GM23338 (cell line): Measurements from ENCODE around the gene MEIOC. TPM values are rescaled to one million over a fixed set of nuclear protein-coding genes. Genes with fewer than 3 reads are reported as not detected.

ENCODE experiments used
- ATAC-seq: fragments of 200-7000 bp; cut with Tn5 transposase; 3 replicates; pipeline ENCODE4 v1.9.1; 2020
- DNase-seq: peaks from one replicate; pipeline ENCODE4 v3.0.0-alpha.2; 2015; ENCODE audit warnings: low spot score
- H2AFZ ChIP-seq: fragments of 200-600 bp; sonication (generic); 2 replicates; pipeline ENCODE4 v1.8.0; 2016; ENCODE audit warnings: antibody characterized with exemption, mild to moderate bottlenecking, moderate library complexity
- H3F3A ChIP-seq: fragments of 200-600 bp; sonication (generic); replicated peaks from 2 replicates; pipeline ENCODE4 v1.8.0; 2017; ENCODE audit warnings: antibody characterized with exemption, mixed run types, low read depth
- H3K27ac ChIP-seq: fragments of 200-600 bp; sonication (generic); 2 replicates; pipeline ENCODE4 v1.6.1; 2016; ENCODE audit warnings: low read depth
- H3K27me3 ChIP-seq: fragments of 200-600 bp; sonication (generic); 2 replicates; pipeline ENCODE4 v1.8.0; 2016; ENCODE audit warnings: mild to moderate bottlenecking, mixed run types, moderate library complexity; ENCODE audit not compliant: insufficient read depth
- H3K36me3 ChIP-seq: fragments of 200-600 bp; sonication (generic); 2 replicates; pipeline ENCODE4 v1.8.0; 2016; ENCODE audit warnings: mild to moderate bottlenecking; ENCODE audit not compliant: insufficient read depth
- H3K4me1 ChIP-seq: fragments of 200-600 bp; sonication (generic); 2 replicates; pipeline ENCODE4 v1.8.0; 2016; ENCODE audit warnings: mild to moderate bottlenecking, moderate library complexity; ENCODE audit not compliant: insufficient read depth
- H3K4me2 ChIP-seq: fragments of 200-600 bp; sonication (generic); 2 replicates; pipeline ENCODE4 v1.7.1; 2017; ENCODE audit warnings: mixed run types
- H3K4me3 ChIP-seq: fragments of 200-600 bp; sonication (generic); 2 replicates; pipeline ENCODE4 v1.6.1; 2016; ENCODE audit warnings: mixed run types
- H3K79me2 ChIP-seq: fragments of 200-600 bp; sonication (generic); replicated peaks from 2 replicates; pipeline ENCODE4 v1.8.0; 2017; ENCODE audit warnings: mild to moderate bottlenecking; ENCODE audit not compliant: insufficient read depth
- H3K9me2 ChIP-seq: fragments of 200-600 bp; sonication (generic); 2 replicates; pipeline ENCODE4 v1.8.0; 2017; ENCODE audit not compliant: insufficient read depth
- H4K20me1 ChIP-seq: fragments of 200-600 bp; sonication (generic); replicated peaks from 2 replicates; pipeline ENCODE4 v1.8.0; 2017; ENCODE audit warnings: mild to moderate bottlenecking; ENCODE audit not compliant: insufficient read depth
- H3K27ac Mint-ChIP-seq: 2 replicates; pipeline ENCODE4 v1.8.0; 2020; ENCODE audit warnings: inconsistent platforms, mild to moderate bottlenecking, moderate library complexity, mixed read lengths
- H3K27me3 Mint-ChIP-seq: 3 replicates; pipeline ENCODE4 v1.8.0; 2022; ENCODE audit warnings: low read depth, mild to moderate bottlenecking, moderate library complexity, mixed read lengths, inconsistent platforms; ENCODE audit not compliant: insufficient read depth, poor library complexity
- H3K36me3 Mint-ChIP-seq: 3 replicates; pipeline ENCODE4 v1.8.0; 2021; ENCODE audit warnings: low read depth, mild to moderate bottlenecking, inconsistent platforms, moderate library complexity, mixed read lengths
- H3K4me1 Mint-ChIP-seq: 3 replicates; pipeline ENCODE4 v1.8.0; 2020; ENCODE audit warnings: mild to moderate bottlenecking, inconsistent platforms, mixed read lengths
- H3K4me3 Mint-ChIP-seq: 3 replicates; pipeline ENCODE4 v1.8.0; 2021; ENCODE audit warnings: moderate library complexity, mild to moderate bottlenecking, inconsistent platforms, mixed read lengths
- H3K9me3 Mint-ChIP-seq: 3 replicates; pipeline ENCODE4 v1.8.0; 2020; ENCODE audit warnings: moderate library complexity, mild to moderate bottlenecking, inconsistent platforms, mixed read lengths
- CREB1 ChIP-seq: fragments of 250-450 bp; sonication (Bioruptor Pico); IDR thresholded peaks from 2 replicates; pipeline ENCODE4 v1.5.0; 2020; ENCODE audit warnings: low read depth, mild to moderate bottlenecking, moderate library complexity
- EZH2 ChIP-seq: fragments of 200-600 bp; sonication (generic); IDR thresholded peaks from one replicate; pipeline ENCODE4 v1.8.0; 2017; ENCODE audit warnings: antibody characterized with exemption, mild to moderate bottlenecking, low read depth; ENCODE audit not compliant: unreplicated experiment
- STAT1 ChIP-seq: IDR thresholded peaks from one replicate; pipeline ENCODE4 v1.6.1; 2016; ENCODE audit warnings: antibody characterized with exemption; ENCODE audit not compliant: unreplicated experiment
- ZNF114 ChIP-seq: fragments of 250-450 bp; sonication (Bioruptor Pico); IDR thresholded peaks from 2 replicates; pipeline ENCODE4 v1.5.0; 2020; ENCODE audit warnings: mild to moderate bottlenecking, moderate library complexity
- ZNF331 ChIP-seq: fragments of 250-450 bp; sonication (Bioruptor Pico); IDR thresholded peaks from 2 replicates; pipeline ENCODE4 v1.5.0; 2020; ENCODE audit warnings: low read depth, mild to moderate bottlenecking, moderate library complexity
- polyA plus RNA-seq: library from polyadenylated mRNA; unstranded; fragments of >200 nt; fragmentation: Nextera tagmentation; extraction: Ambion mirVana; gene quantifications from 2 replicates; pipeline ENCODE4 v1.2.1, GENCODE V29; 2016
- total RNA-seq: library from RNA; depleted of rRNA; stranded (reverse); fragments of >200 nt; shearing (Covaris generic); gene quantifications from 2 replicates; pipeline ENCODE4 v1.2.3, GENCODE V29; 2014
- TF ChIP-seq, protein P1 (sequence below): IDR thresholded peaks from 2 replicates; pipeline ENCODE4 v1.6.1; 2016; ENCODE audit warnings: antibody characterized with exemption
- TF ChIP-seq, protein P2 (sequence below): fragments of 250-450 bp; sonication (Bioruptor Pico); IDR thresholded peaks from 2 replicates; pipeline ENCODE4 v1.5.0; 2020; ENCODE audit warnings: mild to moderate bottlenecking, moderate library complexity
- TF ChIP-seq, protein P3 (sequence below): IDR thresholded peaks from one replicate; pipeline ENCODE4 v1.6.1; 2018; ENCODE audit warnings: antibody characterized with exemption; ENCODE audit not compliant: unreplicated experiment
- TF ChIP-seq, protein P4 (sequence below), 2 experiments: fragments of 200-600 bp in 1 of 2; sonication (generic) in 1 of 2; conservative IDR thresholded peaks; 2 replicates each; pipeline versions ENCODE4 v1.5.1 to v1.6.1; 2016 to 2017; ENCODE audit warnings: antibody characterized with exemption in 2 of 2, low read depth in 2 of 2, mild to moderate bottlenecking in 2 of 2, moderate library complexity in 1 of 2

MEIOC gene
- total and polyA plus RNA-seq, 2 experiments from 2014 or later = 2.1 to 23.8 TPM

DNA sequence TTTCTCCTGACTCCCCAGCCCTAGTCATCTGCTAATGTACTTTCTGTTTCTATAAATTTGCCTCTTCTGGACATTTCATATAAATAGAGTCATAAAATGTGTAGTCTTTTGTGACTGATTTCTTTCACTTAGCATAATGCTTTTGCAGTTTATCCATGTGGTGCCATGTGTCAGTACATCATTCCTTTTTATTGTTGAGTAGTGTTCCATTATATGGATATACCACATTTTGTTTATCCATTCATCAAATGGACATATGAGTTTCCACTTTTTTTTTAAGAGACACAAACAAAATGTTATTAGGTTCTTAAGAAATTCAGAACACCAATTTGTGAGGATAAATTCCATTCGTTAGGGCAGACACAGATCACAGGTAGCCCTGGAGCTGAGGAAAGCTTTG, 63.2 kb downstream of the MEIOC start:
- Histone ChIP-seq H3K79me2 (0 out of 2 replicates have a peak, but pooled peaks cover 4% of the 10 kb centered on the region), H3F3A (peaks cover 2% of the 10 kb centered on the region; the same call in 1 of the 2 replicates), H3K27ac (no peak overlapping the region), H3K27me3 (no peaks in the 10 kb centered on the region), H3K4me3 (no peak overlapping the region), H3K4me1 (no peaks in the 10 kb centered on the region), H3K4me2 (no peak overlapping the region), H3K9me2 (no peaks in the 10 kb centered on the region), H2AFZ (no peak overlapping the region), H4K20me1 (peaks cover 4% of the 10 kb centered on the region; the same call in 1 of the 2 replicates), H3K36me3 (no peaks in the 10 kb centered on the region)
- Mint-ChIP-seq H3K9me3 (no peaks in the 10 kb centered on the region), H3K27me3 (no peaks in the 10 kb centered on the region), H3K27ac (no peak overlapping the region), H3K4me1 (no peaks in the 10 kb centered on the region; the same call in 2 of the 3 replicates), H3K4me3 (no peak overlapping the region), H3K36me3 (peaks cover 47% of the 10 kb centered on the region)
- no peak for DNase-seq
- no peak for ATAC-seq
- TF ChIP-seq, protein P1, sequence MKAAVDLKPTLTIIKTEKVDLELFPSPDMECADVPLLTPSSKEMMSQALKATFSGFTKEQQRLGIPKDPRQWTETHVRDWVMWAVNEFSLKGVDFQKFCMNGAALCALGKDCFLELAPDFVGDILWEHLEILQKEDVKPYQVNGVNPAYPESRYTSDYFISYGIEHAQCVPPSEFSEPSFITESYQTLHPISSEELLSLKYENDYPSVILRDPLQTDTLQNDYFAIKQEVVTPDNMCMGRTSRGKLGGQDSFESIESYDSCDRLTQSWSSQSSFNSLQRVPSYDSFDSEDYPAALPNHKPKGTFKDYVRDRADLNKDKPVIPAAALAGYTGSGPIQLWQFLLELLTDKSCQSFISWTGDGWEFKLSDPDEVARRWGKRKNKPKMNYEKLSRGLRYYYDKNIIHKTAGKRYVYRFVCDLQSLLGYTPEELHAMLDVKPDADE = no peak
- no peak for TF ChIP-seq STAT1
- TF ChIP-seq ZNF114 = no peak
- TF ChIP-seq ZNF331 (CRISPR knock-in tag) = no peak
- TF ChIP-seq, protein P2, sequence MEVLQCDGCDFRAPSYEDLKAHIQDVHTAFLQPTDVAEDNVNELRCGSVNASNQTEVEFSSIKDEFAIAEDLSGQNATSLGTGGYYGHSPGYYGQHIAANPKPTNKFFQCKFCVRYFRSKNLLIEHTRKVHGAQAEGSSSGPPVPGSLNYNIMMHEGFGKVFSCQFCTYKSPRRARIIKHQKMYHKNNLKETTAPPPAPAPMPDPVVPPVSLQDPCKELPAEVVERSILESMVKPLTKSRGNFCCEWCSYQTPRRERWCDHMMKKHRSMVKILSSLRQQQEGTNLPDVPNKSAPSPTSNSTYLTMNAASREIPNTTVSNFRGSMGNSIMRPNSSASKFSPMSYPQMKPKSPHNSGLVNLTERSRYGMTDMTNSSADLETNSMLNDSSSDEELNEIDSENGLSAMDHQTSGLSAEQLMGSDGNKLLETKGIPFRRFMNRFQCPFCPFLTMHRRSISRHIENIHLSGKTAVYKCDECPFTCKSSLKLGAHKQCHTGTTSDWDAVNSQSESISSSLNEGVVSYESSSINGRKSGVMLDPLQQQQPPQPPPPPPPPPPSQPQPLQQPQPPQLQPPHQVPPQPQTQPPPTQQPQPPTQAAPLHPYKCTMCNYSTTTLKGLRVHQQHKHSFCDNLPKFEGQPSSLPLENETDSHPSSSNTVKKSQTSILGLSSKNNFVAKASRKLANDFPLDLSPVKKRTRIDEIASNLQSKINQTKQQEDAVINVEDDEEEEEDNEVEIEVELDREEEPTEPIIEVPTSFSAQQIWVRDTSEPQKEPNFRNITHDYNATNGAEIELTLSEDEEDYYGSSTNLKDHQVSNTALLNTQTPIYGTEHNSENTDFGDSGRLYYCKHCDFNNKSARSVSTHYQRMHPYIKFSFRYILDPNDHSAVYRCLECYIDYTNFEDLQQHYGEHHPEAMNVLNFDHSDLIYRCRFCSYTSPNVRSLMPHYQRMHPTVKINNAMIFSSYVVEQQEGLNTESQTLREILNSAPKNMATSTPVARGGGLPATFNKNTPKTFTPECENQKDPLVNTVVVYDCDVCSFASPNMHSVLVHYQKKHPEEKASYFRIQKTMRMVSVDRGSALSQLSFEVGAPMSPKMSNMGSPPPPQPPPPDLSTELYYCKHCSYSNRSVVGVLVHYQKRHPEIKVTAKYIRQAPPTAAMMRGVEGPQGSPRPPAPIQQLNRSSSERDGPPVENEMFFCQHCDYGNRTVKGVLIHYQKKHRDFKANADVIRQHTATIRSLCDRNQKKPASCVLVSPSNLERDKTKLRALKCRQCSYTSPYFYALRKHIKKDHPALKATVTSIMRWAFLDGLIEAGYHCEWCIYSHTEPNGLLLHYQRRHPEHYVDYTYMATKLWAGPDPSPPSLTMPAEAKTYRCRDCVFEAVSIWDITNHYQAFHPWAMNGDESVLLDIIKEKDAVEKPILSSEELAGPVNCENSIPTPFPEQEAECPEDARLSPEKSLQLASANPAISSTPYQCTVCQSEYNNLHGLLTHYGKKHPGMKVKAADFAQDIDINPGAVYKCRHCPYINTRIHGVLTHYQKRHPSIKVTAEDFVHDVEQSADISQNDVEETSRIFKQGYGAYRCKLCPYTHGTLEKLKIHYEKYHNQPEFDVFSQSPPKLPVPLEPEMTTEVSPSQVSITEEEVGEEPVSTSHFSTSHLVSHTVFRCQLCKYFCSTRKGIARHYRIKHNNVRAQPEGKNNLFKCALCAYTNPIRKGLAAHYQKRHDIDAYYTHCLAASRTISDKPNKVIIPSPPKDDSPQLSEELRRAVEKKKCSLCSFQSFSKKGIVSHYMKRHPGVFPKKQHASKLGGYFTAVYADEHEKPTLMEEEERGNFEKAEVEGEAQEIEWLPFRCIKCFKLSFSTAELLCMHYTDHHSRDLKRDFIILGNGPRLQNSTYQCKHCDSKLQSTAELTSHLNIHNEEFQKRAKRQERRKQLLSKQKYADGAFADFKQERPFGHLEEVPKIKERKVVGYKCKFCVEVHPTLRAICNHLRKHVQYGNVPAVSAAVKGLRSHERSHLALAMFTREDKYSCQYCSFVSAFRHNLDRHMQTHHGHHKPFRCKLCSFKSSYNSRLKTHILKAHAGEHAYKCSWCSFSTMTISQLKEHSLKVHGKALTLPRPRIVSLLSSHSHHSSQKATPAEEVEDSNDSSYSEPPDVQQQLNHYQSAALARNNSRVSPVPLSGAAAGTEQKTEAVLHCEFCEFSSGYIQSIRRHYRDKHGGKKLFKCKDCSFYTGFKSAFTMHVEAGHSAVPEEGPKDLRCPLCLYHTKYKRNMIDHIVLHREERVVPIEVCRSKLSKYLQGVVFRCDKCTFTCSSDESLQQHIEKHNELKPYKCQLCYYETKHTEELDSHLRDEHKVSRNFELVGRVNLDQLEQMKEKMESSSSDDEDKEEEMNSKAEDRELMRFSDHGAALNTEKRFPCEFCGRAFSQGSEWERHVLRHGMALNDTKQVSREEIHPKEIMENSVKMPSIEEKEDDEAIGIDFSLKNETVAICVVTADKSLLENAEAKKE = no peak

DNA sequence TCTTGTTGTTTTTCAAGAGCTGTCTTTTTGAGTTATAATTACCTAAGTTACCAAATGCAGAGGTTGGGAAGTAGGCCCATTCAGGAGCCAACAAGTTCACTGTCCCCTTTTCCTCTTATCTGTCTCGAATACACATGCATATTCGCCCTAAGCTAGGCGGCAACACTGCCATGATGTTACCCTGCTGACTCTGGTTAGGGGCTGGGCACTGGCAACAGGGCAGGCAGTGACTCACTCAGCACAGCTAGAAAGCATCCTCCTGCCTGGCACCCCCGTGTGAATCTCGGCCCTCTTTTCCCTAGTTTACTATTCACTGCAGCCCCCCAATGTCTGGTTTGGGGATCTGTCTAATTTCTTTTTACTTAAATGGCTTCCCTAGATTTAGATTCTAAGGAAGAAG, 66.0 kb downstream of the MEIOC start:
- H3K4me2 ChIP-seq = no peak overlapping the region
- no peaks in the 10 kb centered on the region for H3K9me2 ChIP-seq
- no peak for DNase-seq
- no peaks in the 10 kb centered on the region for H3K27me3 Mint-ChIP-seq
- no peaks in the 10 kb centered on the region for H3K36me3 ChIP-seq
- no peak overlapping the region for H3K27ac ChIP-seq
- H3K27ac Mint-ChIP-seq = no peak overlapping the region
- no peak overlapping the region for H2AFZ ChIP-seq
- H3K4me3 ChIP-seq = no peak overlapping the region
- H3K79me2 ChIP-seq = no peaks in the 10 kb centered on the region
- peaks cover 2% of the 10 kb centered on the region; the same call in 1 of the 2 replicates for H3F3A ChIP-seq
- no peaks in the 10 kb centered on the region; the same call in 1 of the 2 replicates for H4K20me1 ChIP-seq
- H3K36me3 Mint-ChIP-seq = peaks cover 47% of the 10 kb centered on the region
- H3K4me1 ChIP-seq = no peaks in the 10 kb centered on the region
- no peak overlapping the region for H3K4me3 Mint-ChIP-seq
- no peaks in the 10 kb centered on the region for H3K27me3 ChIP-seq
- ATAC-seq = no peak
- H3K4me1 Mint-ChIP-seq = no peaks in the 10 kb centered on the region; the same call in 2 of the 3 replicates
- H3K9me3 Mint-ChIP-seq = no peaks in the 10 kb centered on the region
- no peak for TF ChIP-seq STAT1
- TF ChIP-seq, protein P3, sequence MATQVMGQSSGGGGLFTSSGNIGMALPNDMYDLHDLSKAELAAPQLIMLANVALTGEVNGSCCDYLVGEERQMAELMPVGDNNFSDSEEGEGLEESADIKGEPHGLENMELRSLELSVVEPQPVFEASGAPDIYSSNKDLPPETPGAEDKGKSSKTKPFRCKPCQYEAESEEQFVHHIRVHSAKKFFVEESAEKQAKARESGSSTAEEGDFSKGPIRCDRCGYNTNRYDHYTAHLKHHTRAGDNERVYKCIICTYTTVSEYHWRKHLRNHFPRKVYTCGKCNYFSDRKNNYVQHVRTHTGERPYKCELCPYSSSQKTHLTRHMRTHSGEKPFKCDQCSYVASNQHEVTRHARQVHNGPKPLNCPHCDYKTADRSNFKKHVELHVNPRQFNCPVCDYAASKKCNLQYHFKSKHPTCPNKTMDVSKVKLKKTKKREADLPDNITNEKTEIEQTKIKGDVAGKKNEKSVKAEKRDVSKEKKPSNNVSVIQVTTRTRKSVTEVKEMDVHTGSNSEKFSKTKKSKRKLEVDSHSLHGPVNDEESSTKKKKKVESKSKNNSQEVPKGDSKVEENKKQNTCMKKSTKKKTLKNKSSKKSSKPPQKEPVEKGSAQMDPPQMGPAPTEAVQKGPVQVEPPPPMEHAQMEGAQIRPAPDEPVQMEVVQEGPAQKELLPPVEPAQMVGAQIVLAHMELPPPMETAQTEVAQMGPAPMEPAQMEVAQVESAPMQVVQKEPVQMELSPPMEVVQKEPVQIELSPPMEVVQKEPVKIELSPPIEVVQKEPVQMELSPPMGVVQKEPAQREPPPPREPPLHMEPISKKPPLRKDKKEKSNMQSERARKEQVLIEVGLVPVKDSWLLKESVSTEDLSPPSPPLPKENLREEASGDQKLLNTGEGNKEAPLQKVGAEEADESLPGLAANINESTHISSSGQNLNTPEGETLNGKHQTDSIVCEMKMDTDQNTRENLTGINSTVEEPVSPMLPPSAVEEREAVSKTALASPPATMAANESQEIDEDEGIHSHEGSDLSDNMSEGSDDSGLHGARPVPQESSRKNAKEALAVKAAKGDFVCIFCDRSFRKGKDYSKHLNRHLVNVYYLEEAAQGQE = no peak
- no peak for TF ChIP-seq ZNF331 (CRISPR knock-in tag)
- TF ChIP-seq EZH2 = no peak
- no peak for TF ChIP-seq ZNF114
- TF ChIP-seq, protein P4, sequence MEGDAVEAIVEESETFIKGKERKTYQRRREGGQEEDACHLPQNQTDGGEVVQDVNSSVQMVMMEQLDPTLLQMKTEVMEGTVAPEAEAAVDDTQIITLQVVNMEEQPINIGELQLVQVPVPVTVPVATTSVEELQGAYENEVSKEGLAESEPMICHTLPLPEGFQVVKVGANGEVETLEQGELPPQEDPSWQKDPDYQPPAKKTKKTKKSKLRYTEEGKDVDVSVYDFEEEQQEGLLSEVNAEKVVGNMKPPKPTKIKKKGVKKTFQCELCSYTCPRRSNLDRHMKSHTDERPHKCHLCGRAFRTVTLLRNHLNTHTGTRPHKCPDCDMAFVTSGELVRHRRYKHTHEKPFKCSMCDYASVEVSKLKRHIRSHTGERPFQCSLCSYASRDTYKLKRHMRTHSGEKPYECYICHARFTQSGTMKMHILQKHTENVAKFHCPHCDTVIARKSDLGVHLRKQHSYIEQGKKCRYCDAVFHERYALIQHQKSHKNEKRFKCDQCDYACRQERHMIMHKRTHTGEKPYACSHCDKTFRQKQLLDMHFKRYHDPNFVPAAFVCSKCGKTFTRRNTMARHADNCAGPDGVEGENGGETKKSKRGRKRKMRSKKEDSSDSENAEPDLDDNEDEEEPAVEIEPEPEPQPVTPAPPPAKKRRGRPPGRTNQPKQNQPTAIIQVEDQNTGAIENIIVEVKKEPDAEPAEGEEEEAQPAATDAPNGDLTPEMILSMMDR (conservative IDR thresholded peaks at IDR 0.05; ENCODE audit: low read depth in 2 of 2) = no peak
- no peak for TF ChIP-seq CREB1 (CRISPR knock-in tag)
